A673 (cell line): ENCODE results near the gene ST6GAL2.

Source experiments
- CTCF ChIP-seq: fragments of 300-800, 200-600 bp; sonication (generic); conservative IDR thresholded peaks from 2 replicates; pipeline ENCODE4 v1.5.1; 2017; ENCODE audit warnings: low read depth, mild to moderate bottlenecking, antibody characterized with exemption, low read length, moderate library complexity, mixed read lengths
- EZH2 ChIP-seq: fragments of 200-600 bp; sonication (generic); IDR thresholded peaks from 2 replicates; pipeline ENCODE4 v1.6.1; 2017; ENCODE audit warnings: borderline replicate concordance, low read depth, mild to moderate bottlenecking, mixed read lengths, antibody characterized with exemption, low read length; ENCODE audit not compliant: poor library complexity, severe bottlenecking

GRCh38 chr2:106770986-106771385 lies 115.0 kb downstream of the ST6GAL2 start:
- no peak for TF ChIP-seq CTCF
- TF ChIP-seq EZH2: no peak
